Measurements from ENCODE around the gene LMTK3.

The LMTK3 gene

GRCh38 chr19:48469934-48470680 is 41.5 kb downstream of the LMTK3 start:
- DNase-seq (ENCODE audit: low read depth in 2 of 2): no peak

- DNase-seq (ENCODE audit: low read depth in 2 of 2): no peak
Observed at GRCh38 chr19:48469289-48469881, 42.2 kb downstream of the LMTK3 start, which contains the start of gene CYTH2. TSS of gene CYTH2 (plus strand) at chr19:48469369. CDS start at chr19:48469508, 139 bp downstream.

- peak; percentile 99 for DNase-seq (ENCODE audit: low read depth in 2 of 2)
Observed at GRCh38 chr19:48468772-48469288, 42.8 kb downstream of the LMTK3 start.

GRCh38 chr19:48466561-48467325 is 44.9 kb downstream of the LMTK3 start:
- DNase-seq (ENCODE audit: low read depth in 2 of 2): no peak

GRCh38 chr19:48465215-48465614 is 46.4 kb downstream of the LMTK3 start:
- no peak for DNase-seq (ENCODE audit: low read depth in 2 of 2)

- DNase-seq (ENCODE audit: low read depth in 2 of 2): no peak
Observed at GRCh38 chr19:48461982-48462655, 49.5 kb downstream of the LMTK3 start.

- no peak for DNase-seq (ENCODE audit: low read depth in 2 of 2)
Observed at GRCh38 chr19:48461651-48461981, 50.0 kb downstream of the LMTK3 start.

- DNase-seq (ENCODE audit: low read depth in 2 of 2): no peak
Observed at GRCh38 chr19:48458016-48458415, 53.6 kb downstream of the LMTK3 start.

- no peak for DNase-seq (ENCODE audit: low read depth in 2 of 2)
Observed at GRCh38 chr19:48456864-48457263, 54.8 kb downstream of the LMTK3 start.

GRCh38 chr19:48455908-48456562 is 55.6 kb downstream of the LMTK3 start:
- DNase-seq (ENCODE audit: low read depth in 2 of 2): no peak

GRCh38 chr19:48455171-48455907 is 56.3 kb downstream of the LMTK3 start, which contains the start of gene KCNJ14:
TSS of gene KCNJ14 (plus strand) at chr19:48455574. CDS start at chr19:48461725, 6,151 bp downstream.
- no peak for DNase-seq (ENCODE audit: low read depth in 2 of 2)

- DNase-seq (ENCODE audit: low read depth in 2 of 2): no peak
Observed at GRCh38 chr19:48454150-48454730, 57.4 kb downstream of the LMTK3 start.

- no peak for DNase-seq (ENCODE audit: low read depth in 2 of 2)
Observed at GRCh38 chr19:48452289-48453190, 59.1 kb downstream of the LMTK3 start.

- DNase-seq (ENCODE audit: low read depth in 2 of 2): no peak
Observed at GRCh38 chr19:48451624-48452023, 60.0 kb downstream of the LMTK3 start.

GRCh38 chr19:48450863-48451262 is 60.8 kb downstream of the LMTK3 start:
- no peak for DNase-seq (ENCODE audit: low read depth in 2 of 2)

GRCh38 chr19:48450441-48450840 is 61.2 kb downstream of the LMTK3 start:
- no peak for DNase-seq (ENCODE audit: low read depth in 2 of 2)

GRCh38 chr19:48448563-48448962 is 63.1 kb downstream of the LMTK3 start:
- no peak for DNase-seq (ENCODE audit: low read depth in 2 of 2)

- no peak for DNase-seq (ENCODE audit: low read depth in 2 of 2)
Observed at GRCh38 chr19:48446579-48446978, 65.1 kb downstream of the LMTK3 start.

Data from activated CD8-positive, alpha-beta memory T cell treated with anti-CD3 and anti-CD28 coated beads for 4 hours (primary cell).